GM21529 (cell line): Measurements from ENCODE around the gene CNPPD1.
A peak's percentile ranks its signal among the peaks of the same experiment; 100 is the strongest.
"Not testable (repeated sequence)": the region's sequence is repeated elsewhere in the genome, so short reads cannot be mapped to it uniquely, and the experiment has no call there.

Source experiments
- ATAC-seq: cut with Tn5 transposase; IDR thresholded peaks from one replicate; pipeline ENCODE4 v1.9.1; 2021; ENCODE audit not compliant: unreplicated experiment

The CNPPD1 gene

DNA sequence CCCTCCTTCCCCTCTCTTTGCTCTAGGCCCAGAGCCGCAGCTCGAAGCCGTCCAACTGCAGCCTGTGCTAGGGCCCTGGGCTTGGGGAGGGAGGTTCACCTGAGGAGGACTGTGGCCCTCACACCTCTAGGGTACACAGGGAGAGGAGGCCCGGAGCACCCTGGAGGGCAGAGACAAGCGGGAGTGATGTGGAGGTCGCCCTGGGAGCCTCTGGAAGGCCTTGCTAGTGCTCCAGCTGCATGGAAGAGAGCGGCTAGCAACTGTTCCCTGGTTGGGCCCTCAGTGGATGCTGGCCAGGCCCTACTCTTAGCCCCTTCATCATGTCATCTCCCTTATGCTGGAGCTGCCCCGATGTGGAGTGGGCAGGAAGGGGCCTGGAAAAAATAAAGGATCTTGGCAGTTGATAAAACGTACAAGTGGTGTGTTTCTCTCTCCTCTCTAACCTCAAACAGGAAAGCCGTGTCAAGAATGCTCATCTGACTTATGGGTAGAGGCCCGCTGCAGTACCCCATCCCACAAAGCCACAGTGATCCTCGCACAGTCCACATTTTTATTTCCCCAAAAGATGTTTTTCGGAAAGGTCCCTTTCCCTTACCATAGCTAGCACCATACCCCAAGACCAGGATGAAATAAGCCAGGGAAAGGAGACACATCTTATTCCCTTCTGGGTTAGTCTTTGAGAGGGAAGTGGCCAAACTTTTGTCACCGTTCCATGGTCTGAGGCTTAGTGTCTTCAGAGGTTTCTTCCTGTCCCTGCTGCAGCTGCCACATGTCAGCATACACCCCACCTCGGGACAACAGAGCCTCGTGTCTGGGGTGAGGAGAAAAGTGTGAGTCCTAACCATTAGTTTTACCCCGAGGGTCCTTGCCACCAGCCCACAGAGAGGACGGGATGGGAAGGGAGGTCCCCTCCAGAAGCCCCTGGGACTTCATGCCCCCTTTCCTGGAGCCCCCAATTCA lies 32.8 kb upstream of the CNPPD1 start:
- ATAC-seq: no peak

DNA sequence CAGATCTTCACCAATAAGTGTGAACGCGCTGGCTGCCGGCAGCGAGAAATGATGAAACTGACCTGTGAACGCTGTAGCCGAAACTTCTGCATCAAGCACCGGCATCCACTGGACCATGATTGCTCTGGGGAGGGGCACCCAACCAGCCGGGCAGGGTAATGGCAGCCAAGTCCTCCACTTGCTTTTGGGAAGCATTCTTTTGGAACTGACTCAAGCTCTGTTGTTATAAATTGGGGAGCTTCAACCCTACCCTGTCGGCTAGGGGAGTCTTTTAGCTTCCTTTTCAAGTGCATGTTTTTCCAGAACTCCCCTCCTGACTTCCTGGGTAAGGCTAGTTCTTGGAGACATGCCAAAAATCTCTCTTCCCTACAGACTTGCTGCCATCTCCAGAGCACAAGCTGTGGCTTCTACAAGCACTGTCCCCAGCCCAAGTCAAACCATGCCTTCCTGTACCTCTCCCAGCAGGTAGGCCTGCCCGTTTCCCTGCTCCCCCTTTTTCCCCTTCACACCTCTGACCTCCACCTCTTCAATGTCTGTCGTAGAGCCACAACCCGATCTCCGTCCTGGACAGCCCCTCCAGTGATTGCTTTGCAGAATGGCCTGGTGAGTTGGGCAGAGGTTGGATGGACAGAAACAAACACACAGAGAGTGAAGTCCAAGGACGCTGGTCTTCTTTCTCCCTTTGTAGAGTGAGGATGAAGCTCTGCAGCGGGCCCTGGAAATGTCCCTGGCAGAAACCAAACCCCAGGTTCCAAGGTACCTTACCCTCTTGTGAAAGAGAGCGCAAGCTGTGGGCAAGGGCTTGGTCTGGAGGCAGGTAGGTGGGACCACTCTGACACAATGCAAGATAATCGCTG lies 31.4 kb upstream of the CNPPD1 start:
- ATAC-seq: no peak

DNA sequence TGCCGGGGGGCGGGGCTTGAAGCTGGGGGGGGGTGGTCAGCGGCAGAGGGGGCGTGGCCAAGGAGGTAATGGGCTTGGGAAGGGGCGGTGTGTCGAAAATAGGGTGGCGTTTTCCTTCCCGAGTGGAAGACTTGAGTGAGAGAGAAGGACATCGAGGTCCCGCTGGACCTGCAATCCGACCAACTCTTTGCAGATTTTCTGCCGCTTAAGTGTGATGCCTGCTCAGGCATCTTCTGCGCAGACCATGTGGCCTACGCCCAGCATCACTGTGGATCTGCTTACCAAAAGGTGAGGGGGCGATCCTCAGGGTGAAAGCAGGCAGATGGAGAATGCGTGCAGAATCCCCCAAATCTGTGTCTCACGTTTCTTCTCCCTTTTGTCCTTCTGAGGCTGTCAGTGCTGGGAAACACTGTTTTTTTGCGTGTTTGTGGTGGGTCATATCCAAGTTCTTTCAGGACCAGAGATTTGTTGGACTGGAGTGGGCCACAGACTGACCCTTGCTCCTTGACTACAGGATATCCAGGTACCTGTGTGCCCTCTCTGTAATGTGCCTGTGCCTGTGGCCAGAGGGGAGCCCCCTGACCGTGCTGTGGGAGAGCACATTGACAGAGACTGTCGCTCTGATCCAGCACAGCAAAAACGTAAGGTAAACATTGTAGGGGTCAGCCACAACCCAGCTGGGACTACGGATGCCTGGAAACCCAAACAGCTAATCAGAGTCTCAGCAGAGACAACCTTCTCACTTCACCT lies 30.6 kb upstream of the CNPPD1 start:
- ATAC-seq: no peak

DNA sequence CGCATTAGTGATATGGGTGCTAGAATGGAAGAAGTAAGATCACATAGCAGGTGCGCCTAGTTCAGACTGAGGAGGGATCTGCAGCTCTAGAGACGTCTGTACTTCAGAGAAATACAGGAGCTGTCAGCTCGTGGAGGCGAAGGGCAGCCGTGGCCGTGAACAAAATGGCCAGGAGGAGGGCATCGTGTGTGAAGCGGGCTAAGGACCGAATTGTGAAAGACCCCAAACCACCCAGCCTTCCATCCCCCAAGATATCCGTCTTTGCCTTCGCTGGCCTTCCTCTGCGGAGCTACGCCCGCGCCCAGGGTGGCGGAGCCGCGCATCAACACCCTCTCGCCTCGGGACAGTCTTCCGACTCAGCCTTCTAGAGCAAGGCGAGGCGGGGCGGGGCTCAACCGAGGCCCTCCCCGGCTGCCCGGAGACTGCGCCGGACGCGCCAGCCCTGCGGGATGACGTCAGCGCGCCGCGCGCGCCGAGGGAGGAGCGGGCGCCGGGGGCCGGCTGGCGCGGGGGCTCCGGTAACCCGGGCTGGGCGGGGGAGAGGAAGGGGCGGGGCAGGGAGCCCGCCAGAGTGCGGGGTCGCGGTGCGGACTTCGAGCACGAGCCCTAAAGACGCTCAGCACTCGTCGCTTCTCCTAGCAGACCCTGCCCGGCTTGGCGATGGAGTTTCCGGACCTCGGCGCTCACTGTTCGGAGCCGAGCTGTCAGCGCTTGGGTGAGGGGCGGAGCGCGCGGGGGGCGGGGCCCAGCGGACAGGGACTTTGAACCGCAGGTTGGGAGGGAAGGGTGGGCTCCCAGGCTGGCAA lies 29.8 kb upstream of the CNPPD1 start, which contains the start of gene ZFAND2B:
Gene ZFAND2B, plus strand, starts transcription at position 455 of the 806 bp plus-strand sequence. Its CDS starts 206 bp downstream, at position 661.
- ATAC-seq: peak; percentile 96

DNA sequence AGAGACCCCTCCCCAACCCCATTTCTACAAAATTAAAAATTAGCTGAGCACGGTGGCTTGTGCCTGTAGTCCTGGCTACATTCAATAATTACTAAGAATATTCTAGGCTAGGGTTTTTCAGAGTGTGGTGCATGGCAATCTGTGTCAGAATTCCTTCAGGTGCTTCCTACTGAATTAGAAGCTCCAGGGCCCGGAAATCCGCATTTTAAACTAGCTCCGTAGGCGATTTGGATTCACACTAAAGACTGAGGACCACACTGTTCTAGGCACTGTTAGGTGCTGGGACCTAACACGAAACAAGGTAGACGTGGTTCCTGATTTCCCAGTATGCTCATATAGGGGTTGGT lies 29.2 kb upstream of the CNPPD1 start:
- no peak for ATAC-seq

DNA sequence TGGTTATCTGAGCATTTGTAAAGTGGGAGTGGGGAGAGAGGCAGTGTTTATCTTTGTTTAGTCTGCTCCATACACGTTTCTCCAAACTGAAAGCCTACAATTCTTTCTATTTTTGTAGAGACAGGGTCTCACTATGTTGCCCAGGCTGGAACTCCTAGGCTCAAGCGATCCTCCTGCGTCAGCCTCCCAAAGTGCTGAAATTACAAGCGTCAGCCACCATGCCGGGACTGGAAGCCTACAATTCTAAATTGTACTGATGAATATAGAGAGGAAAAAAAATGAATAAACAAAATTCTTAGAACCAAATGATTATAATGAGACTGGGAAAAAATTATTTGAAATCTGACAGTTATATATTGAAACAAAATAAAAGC lies 28.4 kb upstream of the CNPPD1 start:
- no peak for ATAC-seq

DNA sequence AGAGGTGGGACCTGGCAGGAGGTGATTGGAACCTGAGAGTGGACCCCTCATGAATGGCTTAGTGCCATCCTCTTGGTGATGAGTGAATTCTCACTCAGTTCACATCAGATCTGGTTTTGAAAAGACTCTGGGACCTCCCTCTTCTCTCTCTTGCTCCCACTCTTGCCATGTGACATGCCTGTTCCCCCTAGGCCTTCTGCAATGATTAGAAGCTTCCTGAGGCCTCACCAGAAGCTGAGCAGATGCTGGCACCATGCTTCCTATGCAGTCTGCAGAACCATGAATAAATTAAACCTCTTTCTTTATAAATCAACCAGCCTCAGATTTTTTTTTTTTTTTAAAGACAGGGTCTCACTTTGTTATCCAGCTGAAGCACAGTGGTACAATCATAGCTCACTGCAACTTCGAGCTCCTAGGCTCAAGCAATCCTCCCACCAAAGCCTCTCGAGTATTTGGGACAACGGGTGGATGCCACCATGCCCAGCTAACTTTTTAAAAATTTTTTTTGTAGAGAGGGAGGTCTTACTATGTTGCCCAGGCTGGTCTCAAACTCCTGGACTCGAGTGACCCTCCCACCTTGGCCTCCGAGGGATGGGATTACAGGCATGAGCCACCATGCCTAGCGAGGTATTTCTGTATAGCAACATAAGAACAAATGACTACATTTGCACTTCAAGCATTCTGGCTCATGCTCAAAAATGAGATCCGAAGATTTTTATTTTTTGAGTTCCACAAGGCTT lies 27.9 kb upstream of the CNPPD1 start:
- no peak for ATAC-seq

DNA sequence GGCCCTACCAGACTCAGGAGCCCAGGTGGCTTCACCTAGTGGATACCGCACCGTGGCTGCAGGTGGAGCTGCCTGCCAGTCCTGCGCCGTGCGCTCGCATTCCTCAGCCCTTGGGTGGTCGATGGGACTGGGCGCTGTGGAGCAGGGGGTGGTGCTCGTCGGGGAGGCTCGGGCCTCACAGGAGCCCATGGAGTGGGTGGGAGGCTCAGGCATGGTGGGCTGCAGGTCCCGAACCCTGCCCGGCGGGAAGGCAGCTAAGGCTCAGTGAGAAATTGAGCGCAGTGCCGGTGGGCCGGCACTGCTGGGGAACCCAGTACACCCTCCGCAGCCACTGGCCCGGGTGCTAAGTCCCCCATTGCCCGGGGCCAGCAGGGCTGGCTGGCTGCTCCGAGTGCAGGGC lies 24.6 kb upstream of the CNPPD1 start:
- not testable (repeated sequence) for ATAC-seq

DNA sequence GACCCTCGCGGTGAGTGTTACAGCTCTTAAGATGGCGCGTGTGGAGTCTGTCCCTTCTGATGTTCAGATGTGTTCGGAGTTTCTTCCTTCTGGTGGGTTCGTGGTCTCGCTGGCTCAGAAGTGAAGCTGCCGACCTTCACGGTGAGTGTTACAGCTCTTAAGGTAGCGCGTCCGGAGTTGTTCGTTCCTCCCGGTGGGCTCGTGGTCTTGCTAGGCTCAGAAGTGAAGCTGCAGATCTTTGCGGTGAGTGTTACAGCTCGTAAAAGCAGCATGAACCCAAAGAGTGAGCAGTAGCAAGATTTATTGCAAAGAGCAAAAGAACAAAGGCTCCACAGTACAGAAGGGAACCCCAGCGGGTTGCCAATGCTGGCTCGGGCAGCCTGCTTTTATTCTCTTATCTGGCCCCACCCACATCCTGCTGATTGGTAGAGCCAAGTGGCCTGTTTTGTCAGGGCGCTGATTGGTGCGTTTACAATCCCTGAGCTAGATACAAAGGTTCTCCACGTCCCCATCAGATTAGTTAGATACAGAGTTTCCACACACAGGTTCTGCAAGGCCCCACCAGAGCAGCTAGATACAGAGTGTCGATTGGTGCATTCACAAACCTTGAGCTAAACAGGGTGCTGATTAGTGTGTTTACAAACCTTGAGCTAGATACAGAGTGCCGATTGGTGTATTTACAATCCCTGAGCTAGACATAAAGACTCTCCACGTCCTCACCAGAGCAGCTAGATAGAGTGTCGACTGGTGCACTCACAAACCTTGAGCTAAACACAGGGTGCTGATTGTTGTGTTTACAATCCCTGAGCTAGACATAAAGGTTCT lies 24.0 kb upstream of the CNPPD1 start:
- ATAC-seq: not testable (repeated sequence)

DNA sequence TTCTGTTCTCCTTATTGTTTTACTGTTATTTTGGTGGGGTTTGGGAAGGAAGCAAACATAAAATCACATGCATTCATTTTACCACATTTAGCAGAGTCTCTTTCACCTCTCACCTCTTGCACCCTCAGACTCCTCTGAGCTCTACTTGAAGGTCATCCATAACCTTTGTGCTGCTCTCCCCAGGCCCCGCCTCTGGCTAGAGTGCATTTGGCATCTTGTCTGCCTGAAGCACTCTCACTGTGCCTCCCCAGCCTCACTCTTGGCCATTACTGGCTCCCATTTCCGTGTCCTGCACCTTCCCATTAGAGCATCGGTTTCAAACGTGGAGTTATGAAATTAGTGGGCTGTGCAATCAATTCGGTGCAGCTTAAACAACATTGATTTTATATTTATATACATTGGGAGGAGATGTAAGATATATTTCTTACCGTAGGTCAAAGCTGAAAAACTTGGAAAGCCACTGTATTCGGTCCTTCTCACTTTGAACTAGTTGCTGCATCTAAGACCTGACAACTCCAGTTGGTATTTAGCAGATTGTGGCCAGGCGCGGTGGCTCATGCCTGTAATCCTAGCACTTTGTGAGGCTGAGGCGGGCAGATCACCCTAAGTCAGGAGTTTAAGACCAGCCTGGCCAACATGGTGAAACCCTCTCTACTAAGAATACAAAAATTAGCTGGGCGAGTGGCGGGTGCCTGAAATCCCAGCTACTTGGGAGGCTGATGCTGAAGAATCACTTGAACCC lies 22.9 kb upstream of the CNPPD1 start:
- no peak for ATAC-seq

DNA sequence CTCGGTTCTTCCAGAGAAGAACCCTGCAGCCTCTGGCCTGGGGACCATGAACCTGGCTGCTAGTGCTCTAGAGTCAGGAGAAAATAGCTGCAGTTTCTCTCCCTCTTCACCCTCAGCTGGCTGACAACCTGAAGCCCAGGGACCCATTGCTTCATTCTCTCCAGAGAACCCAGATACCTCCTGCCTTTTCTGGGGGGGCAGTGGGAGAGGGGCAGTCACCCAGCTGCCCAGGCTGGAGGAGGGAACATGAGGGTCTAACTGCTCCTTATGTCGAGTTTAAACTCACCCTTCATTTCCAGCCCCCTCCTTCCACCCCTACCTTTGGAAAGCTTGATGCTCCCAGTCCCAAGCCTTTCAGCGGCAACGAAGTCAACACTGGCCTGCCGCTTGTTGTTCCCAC lies 22.2 kb upstream of the CNPPD1 start:
- ATAC-seq: no peak

DNA sequence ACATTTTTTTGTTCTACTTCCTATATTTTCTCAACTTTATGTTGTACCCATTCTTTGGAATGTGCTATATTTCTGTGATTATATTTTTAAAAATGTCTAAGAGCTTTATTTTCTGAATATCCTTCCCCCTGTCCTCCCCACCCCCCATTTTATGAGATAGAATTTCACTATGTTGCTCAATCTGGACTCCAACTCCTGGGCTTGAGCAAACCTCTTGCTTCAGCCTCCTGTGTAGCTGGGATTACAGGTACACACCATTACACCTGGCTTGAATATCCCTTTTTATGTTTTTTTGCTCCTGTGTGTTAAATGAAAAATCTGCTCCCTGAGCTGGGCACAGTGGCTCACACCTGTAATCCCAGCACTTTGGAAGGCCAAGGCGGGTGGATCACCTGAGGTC lies 20.7 kb upstream of the CNPPD1 start:
- no peak for ATAC-seq

DNA sequence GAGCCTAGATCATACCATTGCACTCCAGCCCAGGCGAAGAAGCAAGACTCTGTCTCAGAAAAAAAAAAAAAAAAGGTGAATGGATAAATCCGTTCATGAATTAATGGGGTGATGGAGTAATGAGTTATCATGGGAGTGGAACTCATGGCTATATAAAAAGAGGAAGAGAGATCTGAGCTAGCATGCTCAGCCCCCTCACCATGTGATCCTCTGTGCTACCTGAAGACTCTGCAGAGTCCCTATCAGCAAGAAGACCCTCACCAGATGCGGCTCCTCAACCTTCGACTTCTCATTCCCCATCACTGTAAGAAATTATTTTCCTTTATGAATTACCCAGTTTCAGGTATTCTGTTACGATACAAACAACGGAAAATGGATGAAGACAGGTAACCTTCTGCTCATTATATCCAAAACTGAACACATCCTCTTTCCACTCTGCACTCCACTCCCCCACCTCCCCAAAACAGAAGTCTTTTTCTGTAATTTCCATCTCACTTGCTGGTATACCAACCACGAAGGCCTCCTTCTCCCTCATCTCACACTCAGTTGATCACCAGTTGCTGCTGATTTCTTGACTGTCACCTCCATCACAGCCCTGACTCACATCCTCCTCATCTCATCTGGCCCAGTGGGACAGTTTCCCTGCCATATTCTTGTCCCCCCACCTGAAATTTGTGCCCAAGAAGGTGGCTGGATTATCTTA lies 10.2 kb upstream of the CNPPD1 start:
- no peak for ATAC-seq

DNA sequence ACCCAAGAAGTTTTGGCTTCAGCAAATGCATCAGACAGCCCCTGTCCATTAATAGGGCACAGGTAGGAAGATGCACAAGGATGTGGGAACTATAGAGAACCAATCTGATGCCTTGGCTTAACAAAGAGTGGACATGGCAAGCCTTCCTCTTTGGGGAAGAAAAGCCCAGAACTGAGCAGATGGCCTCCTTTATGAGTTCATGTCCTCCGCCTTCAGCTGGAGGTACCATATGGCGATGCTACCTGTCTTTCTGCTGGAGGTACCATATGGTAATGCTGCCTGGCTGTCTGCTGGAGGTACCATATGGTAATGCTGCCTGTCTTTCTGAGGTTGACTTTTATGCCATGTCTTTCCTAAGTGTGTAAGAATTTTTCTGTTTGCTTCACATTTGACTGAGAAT lies 7.4 kb upstream of the CNPPD1 start:
- ATAC-seq: no peak

DNA sequence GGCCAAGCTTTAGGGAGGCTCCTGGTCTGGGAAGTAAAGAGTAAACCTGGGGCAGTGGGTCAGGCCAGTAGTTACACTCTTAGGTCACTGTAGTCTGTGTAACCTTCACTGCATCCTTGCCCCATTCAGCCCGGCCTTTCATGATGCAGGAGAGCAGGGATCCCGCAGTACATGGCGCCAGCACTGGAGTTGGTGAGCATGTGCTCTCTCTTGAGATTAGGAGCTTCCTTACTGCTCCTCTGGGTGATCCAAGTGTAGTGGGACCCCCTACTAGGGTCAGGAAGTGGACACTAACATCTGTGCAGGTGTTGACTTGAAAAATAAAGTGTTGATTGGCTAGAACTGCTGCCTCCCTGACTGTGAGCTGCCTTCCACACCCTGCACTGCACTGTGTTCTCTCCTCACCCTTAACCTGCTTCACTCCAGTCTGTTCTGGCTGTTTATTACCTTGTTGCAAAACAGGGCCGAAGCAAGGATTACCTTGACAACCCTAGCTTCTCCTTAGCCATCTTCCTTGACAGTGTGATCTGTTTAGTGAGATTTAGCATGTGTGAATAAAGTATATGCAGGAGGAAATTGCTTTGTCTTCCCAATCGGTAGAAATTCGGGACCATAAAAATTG lies 6.5 kb upstream of the CNPPD1 start:
- ATAC-seq: no peak

DNA sequence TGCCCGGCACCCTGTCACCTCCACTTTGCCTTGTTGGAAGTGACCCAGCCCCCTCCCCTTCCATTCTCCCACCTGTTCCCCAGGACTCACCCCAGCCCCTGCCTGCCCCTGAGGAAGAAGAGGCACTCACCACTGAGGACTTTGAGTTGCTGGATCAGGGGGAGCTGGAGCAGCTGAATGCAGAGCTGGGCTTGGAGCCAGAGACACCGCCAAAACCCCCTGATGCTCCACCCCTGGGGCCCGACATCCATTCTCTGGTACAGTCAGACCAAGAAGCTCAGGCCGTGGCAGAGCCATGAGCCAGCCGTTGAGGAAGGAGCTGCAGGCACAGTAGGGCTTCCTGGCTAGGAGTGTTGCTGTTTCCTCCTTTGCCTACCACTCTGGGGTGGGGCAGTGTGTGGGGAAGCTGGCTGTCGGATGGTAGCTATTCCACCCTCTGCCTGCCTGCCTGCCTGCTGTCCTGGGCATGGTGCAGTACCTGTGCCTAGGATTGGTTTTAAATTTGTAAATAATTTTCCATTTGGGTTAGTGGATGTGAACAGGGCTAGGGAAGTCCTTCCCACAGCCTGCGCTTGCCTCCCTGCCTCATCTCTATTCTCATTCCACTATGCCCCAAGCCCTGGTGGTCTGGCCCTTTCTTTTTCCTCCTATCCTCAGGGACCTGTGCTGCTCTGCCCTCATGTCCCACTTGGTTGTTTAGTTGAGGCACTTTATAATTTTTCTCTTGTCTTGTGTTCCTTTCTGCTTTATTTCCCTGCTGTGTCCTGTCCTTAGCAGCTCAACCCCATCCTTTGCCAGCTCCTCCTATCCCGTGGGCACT lies 5.8 kb upstream of the CNPPD1 start:
- ATAC-seq: no peak
